Inferior parietal cortex (tissue), 1 donor: ENCODE measurements around the gene ING5.

Experiments
- DNase-seq: peaks from one replicate; pipeline ENCODE4 v3.0.0-alpha.2; 2016; ENCODE audit errors: extremely low spot score

The ING5 gene

GRCh38 chr2:241760301-241760771, 58.5 kb downstream of the ING5 start:
- no peak for DNase-seq

DNA sequence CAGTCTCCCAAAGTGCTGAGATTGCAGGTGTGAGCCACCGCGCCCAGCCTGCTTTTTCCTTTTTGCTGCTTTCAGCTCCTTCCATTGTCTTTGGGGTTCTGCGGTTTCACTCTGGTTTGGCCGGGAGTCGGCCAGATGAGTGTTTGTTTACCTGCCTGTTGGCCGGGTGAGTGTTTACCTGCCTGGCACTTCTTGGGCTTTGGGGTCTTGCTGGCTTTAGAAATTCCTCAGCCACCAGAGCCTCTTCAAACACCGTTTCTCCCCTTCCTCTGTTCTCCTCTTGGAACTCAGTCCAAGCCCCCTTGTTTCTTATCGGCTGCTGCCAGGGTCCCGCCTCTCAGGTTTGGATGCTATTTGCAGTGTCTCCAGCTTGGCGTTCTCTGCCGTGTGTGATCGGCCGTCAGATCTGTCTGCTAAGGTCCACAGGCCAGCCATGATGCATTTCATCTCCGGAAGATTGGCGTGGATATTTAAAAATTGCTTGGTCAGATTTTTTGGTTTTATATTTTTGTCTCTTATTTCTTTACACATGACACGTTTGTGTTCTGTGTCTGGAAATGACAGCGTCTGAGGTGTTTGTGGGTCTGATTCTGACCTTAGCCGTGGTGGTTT, 60.6 kb downstream of the ING5 start:
- no peak for DNase-seq

- DNase-seq: no peak
Observed at GRCh38 chr2:241762933-241763369, 61.1 kb downstream of the ING5 start.

DNA sequence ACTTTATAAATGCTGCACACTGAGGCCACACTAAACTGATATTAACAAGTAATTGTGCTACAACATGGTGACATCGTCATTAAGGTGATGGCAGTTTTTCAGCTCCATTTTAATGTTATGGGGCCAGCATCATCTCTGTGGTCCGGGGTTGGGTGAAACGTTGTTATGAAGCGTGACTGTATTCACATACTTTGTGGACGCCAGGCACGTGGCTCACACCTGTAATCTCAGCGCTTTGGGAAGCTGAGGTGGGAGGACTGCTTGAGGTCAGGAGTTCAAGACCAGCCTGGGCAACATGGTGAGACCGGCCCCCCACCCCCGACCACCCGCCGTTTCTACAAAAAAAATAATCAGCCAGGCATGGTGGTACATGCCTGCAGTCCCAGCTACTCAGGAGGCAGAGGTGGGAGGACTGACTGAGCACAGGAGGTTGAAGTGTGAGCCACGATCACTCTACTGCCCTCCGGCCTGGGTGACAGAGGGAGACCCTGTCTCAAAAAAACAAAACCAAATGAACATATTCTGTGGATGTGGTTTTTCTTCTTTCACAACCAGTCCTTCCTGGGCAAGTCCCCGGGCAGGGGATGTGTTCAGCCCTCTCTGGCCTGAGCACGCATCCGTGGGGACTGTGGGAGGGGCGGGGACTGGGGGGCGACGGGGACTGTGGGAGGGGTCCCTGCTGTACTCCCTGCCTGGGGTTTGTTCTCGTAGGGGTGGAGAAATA, 61.9 kb downstream of the ING5 start:
- DNase-seq: no peak

- no peak for DNase-seq
Observed at GRCh38 chr2:241764275-241765241, 62.7 kb downstream of the ING5 start.

- no peak for DNase-seq
Observed at GRCh38 chr2:241767464-241768250, 65.8 kb downstream of the ING5 start.

GRCh38 chr2:241768251-241768711, 66.4 kb downstream of the ING5 start:
- DNase-seq: no peak

- DNase-seq: no peak
Observed at GRCh38 chr2:241768850-241769249, 67.0 kb downstream of the ING5 start.

DNA sequence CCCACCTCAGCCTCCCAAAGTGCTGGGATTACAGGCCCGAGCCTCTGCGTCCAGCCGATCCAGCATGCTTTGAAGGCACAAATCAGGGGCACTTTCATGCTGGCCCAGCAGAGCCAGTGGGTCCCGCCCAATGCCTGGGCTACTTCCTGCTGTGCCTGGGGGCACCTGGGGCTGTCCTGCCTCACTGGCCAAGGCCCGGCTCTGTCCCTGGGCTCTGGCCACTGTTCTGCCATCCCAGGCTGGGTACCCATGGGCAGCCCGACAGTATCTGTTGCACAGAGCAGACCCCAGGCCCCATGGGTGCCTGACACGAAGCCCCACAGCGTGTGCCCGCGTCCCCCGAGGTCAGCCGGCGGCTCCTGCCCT, 68.0 kb downstream of the ING5 start:
- DNase-seq: no peak

GRCh38 chr2:241770185-241770935, 68.5 kb downstream of the ING5 start:
- DNase-seq: no peak

- DNase-seq: no peak
Observed at GRCh38 chr2:241770936-241771285, 69.1 kb downstream of the ING5 start.

DNA sequence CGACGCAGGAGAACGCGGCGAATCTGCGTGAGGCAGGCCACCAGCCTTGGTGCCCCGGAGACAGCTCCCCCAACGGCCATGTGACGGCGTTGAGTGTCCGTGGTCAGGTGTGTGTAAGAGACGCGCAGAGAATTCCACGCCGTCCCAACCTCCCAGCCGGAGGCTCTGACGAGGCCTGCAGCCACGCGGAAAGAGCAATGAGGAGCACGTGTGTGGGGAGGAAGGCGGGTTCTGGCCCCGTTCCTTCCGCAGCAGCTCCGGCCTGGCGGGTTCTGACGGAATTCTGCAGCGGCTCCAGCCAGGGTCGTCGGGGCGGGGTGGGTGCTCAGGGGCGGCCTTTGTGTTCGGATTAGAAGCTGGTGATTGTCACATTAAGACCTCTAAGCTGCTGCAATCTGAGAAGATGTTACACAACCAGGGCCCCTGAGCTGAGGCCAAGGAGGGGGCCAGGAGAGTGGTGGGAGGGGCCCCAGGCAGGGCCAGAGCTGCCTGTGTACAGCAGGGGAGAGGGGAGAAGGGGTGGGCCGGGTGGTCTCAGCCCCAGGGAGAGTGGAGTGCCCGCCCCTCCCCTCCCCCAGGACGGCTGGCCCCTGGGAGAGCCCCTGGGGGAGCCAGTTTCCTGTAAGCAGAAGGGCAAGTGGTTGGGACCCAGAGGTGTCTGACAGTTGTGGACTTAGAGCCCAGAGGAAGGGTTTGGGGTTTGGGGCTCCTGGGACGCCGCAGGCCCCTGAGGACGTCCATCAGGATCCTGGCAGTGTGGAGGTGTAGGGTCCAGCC, 69.6 kb downstream of the ING5 start:
- DNase-seq: no peak

DNA sequence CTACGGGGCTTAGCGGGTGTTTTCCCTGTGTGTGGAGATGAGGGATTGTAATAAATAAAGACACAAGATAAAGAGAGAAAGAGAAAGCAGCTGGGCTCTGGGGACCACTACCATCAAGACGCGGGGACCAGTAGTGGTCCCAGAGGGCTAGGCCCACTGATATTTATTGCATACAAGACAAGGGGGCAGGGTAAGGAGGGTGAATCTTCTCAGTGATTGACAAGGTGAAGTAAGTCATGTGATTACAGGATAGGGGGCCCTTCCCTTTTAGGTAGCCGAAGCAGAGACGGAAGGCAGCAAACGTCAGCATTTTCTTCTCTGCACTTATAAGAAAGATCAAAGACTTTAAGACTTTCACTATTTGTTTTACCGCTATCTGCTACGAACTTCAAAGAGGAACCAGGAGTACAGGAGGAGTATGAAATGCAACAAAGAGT, 70.2 kb downstream of the ING5 start:
- no peak for DNase-seq

DNA sequence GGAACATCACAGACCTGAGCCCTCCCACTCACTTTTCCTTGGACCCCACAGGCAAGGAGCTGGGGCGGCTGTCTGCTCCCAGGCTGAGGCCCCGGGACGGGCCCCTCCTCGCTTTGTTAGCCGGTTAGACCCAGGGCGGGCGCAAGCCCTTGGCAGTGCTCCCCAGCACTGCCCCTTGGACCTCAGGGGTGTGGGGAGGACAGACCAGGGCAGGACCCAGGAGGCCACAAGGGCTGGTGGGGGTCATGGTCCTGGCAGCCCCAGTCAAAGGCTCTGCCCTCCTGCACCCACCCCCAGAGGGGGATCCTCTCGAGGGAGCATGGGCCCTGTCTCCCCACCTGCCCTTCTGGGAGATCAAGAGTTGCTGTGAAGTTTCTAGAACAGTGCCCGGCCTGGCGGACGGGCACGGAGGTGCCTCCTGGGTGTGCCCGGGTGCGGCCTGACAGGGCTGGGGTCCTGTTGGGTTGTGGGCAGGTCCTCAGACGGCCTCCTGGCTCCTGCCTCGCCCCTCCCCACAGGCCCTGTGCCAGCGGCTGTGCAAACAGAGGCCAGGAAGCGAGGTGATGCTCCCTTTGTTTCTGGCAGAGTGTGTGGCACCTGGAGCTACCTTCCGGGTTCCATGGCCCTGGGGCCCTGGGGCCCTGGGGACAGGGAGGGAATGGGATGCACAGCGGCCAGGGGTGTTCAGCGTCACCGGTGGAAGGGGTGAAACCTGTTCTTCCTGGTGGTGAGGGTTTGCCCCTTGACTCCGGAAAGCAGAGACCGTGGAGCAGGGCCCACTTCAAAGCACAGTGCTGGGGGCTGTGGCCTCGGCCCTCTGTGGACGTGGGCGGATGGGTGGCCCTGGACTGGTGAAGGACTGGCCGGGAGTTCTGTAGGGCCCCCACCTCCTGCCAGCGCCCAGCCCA, 71.9 kb downstream of the ING5 start:
- DNase-seq: no peak

DNA sequence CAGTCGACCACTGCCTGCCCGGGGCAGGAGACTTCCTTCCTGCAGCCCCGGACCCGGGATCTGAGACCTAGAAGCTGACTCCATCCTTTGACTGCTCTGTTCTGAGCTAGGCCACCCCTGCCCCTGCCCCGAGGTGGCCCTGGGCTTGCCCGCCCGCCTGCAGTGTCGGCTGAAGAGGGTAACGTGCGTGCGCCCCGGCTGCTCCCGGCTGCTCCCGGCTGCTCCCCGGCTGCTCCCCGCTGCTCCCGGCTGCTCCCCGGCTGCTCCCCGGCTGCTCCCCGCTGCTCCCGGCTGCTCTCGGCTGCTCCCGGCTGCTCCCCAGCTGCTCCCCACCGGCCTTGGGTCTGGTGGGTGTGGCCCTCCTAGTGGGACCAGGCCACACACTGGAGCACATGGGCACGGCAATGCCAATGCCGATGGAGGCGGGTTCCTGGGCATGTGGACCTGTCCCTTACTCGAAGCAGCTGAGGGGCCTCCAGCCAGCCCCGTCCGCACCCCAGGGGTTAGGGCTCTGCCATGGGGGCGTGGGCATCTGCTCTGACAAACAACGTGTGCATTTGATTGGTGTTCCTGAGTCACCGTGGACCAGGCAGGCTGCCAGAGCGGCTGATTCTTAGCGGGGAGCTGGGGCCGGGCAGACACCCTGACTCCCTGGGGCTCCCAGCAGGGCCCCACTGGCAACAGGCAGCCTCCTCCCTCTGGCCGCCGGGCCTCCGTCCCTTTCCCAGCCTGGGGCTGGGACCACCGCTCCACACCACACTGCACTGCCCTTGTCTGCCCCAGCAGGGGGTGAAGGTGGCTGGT, 72.8 kb downstream of the ING5 start:
- DNase-seq: no peak

DNA sequence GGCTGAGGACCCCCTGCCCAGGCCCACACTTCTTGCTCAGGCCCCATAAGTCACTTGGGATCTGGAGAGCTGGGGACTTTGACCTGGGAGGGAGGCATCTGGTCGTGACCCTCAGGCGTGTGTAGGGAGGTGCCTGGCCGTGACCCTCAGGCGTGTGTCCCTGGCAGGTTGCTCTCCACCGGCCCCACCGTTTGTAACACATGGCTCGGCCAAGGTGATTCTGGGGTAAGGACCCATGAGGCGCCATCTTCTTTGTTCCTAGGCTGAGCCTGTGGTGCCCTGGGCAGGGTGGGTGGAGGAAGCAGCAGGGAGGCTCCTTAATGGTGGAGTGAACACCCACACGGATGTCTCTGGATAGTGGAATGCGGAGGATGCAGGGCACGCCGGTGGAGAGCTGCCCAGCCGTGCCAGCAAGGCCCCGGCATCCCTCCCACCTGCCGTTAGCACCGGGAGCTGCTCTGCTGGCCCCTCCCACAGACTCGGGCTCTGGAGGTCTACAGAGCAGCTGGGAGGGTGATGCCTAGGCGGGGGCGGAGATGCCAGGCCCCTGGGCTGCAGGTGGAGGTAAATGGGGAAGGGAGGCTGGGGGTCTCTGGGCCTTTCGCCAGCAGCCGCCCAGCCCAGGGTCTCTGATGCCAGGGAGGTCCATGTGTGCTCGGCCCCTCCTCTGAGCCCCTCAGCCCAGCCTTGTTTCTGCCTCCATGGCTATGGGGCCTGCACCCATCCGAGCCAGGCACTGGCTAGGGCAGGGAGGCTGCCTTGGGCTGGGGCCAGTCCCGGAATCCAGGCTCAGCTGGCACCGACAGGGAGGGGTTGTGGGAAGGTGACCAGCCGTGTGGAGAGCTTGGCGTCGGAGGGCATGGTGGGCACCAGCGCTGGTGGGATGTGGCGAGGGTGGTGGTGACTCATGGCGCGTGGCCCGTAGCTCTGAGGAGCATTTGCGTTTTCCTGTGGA, 73.7 kb downstream of the ING5 start:
- no peak for DNase-seq
